ENCODE data around the gene ZNF516.

Gene ZNF516

DNA sequence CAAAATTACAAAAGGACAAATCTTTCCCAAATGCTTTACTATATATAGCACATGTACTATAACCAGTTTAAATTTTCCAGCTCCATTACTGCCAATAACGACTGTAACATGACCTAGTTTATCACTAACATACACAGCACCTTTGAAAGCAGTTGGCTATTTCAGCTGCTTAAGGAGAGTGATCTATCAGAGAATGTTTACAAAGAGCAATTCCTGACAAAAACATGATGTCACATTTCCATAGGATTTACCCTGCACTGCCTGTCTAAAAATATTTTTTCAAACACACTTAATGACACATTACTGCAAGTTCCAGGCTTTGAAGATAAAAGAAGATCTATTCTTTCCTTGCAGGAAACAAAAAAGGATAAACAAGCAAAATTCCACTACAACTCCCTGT, 40.6 kb downstream of the ZNF516 start:
- no peak overlapping the region for H3K4me2 ChIP-seq (ENCODE audit: low read length)

DNA sequence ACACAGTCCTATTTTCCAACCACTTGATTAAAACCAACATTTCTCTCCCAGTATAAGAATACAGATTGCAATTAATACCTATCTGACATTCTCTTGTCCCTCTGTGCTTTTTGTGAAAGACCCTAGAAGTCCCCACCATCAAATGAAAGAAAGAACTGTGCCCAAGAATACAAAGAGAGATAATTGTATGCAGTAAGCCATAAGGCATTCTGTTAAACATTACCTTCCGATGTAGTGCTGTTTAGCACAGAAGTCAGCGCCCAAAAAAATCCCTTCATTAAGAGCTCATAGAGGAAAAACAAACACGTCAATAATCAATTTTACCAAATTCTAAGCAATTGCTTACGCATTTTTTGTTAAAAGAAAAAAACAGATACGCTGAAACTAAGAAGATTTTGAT, 41.1 kb downstream of the ZNF516 start:
- no peaks in the 10 kb centered on the region for H3K9me2 ChIP-seq (replicated peaks; ENCODE audit: control insufficient read depth, low read length)
- no peaks in the 10 kb centered on the region for H3K27me3 ChIP-seq (ENCODE audit: control insufficient read depth, low read length)
- peaks cover 59% of the 10 kb centered on the region for H3K4me1 ChIP-seq (ENCODE audit: control insufficient read depth, low read length)
- H3K27ac ChIP-seq (ENCODE audit: low read depth, low read length): no peak overlapping the region
- TF ChIP-seq, protein P1, sequence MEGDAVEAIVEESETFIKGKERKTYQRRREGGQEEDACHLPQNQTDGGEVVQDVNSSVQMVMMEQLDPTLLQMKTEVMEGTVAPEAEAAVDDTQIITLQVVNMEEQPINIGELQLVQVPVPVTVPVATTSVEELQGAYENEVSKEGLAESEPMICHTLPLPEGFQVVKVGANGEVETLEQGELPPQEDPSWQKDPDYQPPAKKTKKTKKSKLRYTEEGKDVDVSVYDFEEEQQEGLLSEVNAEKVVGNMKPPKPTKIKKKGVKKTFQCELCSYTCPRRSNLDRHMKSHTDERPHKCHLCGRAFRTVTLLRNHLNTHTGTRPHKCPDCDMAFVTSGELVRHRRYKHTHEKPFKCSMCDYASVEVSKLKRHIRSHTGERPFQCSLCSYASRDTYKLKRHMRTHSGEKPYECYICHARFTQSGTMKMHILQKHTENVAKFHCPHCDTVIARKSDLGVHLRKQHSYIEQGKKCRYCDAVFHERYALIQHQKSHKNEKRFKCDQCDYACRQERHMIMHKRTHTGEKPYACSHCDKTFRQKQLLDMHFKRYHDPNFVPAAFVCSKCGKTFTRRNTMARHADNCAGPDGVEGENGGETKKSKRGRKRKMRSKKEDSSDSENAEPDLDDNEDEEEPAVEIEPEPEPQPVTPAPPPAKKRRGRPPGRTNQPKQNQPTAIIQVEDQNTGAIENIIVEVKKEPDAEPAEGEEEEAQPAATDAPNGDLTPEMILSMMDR (IDR thresholded peaks at IDR 0.05; ENCODE audit: low read depth, low read length, poor library complexity, severe bottlenecking): no peak
- TF ChIP-seq EZH2phosphoT487 (IDR thresholded peaks at IDR 0.05; ENCODE audit: borderline replicate concordance, low read length): no peak
- no peaks in the 10 kb centered on the region for H3K9me3 ChIP-seq (ENCODE audit: control insufficient read depth, insufficient read depth, low read length)
- peaks cover 3% of the 10 kb centered on the region; the same call in 1 of the 2 replicates for H3F3A ChIP-seq (ENCODE audit: control insufficient read depth, insufficient read depth)
- peaks cover 100% of the 10 kb centered on the region for H3K79me2 ChIP-seq (ENCODE audit: control insufficient read depth, low read length)
- peaks cover 13% of the 10 kb centered on the region for H3K36me3 ChIP-seq (ENCODE audit: control insufficient read depth, low read length)
- H4K20me1 ChIP-seq (ENCODE audit: control insufficient read depth, insufficient read depth, low read depth, low read length): peaks cover 27% of the 10 kb centered on the region
- no peak overlapping the region for H3K4me2 ChIP-seq (ENCODE audit: low read length)
- H3K4me3 ChIP-seq (ENCODE audit: low read length): no peak overlapping the region

More for the DNA sequence above, 40.6 kb downstream of the ZNF516 start:
- H3K4me1 ChIP-seq (ENCODE audit: control insufficient read depth, low read length): peaks cover 62% of the 10 kb centered on the region
- no peaks in the 10 kb centered on the region for H3K27me3 ChIP-seq (ENCODE audit: control insufficient read depth, low read length)
- H3K9me2 ChIP-seq (replicated peaks; ENCODE audit: control insufficient read depth, low read length): no peaks in the 10 kb centered on the region
- peaks cover 100% of the 10 kb centered on the region for H3K79me2 ChIP-seq (ENCODE audit: control insufficient read depth, low read length)
- H3K4me3 ChIP-seq (ENCODE audit: low read length): no peak overlapping the region
- peaks cover 27% of the 10 kb centered on the region for H4K20me1 ChIP-seq (ENCODE audit: control insufficient read depth, insufficient read depth, low read depth, low read length)
- TF ChIP-seq EZH2phosphoT487 (IDR thresholded peaks at IDR 0.05; ENCODE audit: borderline replicate concordance, low read length): no peak
- TF ChIP-seq, protein P1 (IDR thresholded peaks at IDR 0.05; ENCODE audit: low read depth, low read length, poor library complexity, severe bottlenecking): no peak
- H3F3A ChIP-seq (ENCODE audit: control insufficient read depth, insufficient read depth): peaks cover 3% of the 10 kb centered on the region; the same call in 1 of the 2 replicates
- no peak overlapping the region for H3K27ac ChIP-seq (ENCODE audit: low read depth, low read length)
- H3K36me3 ChIP-seq (ENCODE audit: control insufficient read depth, low read length): peaks cover 14% of the 10 kb centered on the region
- H3K9me3 ChIP-seq (ENCODE audit: control insufficient read depth, insufficient read depth, low read length): no peaks in the 10 kb centered on the region

DNA sequence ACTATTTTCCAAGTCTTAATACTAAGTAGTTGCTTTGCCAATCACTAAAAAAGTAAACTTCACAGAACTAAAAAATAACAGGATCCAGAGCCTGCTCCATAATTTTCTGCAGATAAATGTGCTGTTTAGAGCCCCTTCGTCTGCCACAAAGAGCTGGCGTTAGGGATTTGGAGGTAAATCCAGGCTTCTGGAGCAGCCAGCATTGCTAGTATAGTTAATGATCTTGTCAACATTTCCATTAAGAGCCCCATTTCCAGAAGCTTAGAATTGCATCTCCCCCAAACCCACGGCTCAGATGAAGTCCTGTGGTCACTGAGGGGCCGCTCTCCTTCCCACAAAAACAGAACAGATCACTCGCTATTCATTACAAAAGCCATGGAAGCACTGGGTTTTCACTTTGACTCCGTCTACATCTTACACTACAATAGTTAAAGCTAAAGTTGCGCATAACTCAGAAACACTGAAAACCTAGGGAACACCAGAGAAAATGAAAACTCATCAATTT, 41.9 kb downstream of the ZNF516 start:
- H3K9me2 ChIP-seq (replicated peaks; ENCODE audit: control insufficient read depth, low read length): no peaks in the 10 kb centered on the region
- no peaks in the 10 kb centered on the region for H3K27me3 ChIP-seq (ENCODE audit: control insufficient read depth, low read length)
- H3K4me2 ChIP-seq (ENCODE audit: low read length): no peak overlapping the region
- peaks cover 100% of the 10 kb centered on the region for H3K79me2 ChIP-seq (ENCODE audit: control insufficient read depth, low read length)
- H3F3A ChIP-seq (ENCODE audit: control insufficient read depth, insufficient read depth): peaks cover 3% of the 10 kb centered on the region; the same call in 1 of the 2 replicates
- peaks cover 27% of the 10 kb centered on the region for H4K20me1 ChIP-seq (ENCODE audit: control insufficient read depth, insufficient read depth, low read depth, low read length)
- no peaks in the 10 kb centered on the region for H3K9me3 ChIP-seq (ENCODE audit: control insufficient read depth, insufficient read depth, low read length)
- no peak overlapping the region for H3K4me3 ChIP-seq (ENCODE audit: low read length)
- H3K27ac ChIP-seq (ENCODE audit: low read depth, low read length): no peak overlapping the region
- TF ChIP-seq, protein P1 (IDR thresholded peaks at IDR 0.05; ENCODE audit: low read depth, low read length, poor library complexity, severe bottlenecking): no peak
- TF ChIP-seq EZH2phosphoT487 (IDR thresholded peaks at IDR 0.05; ENCODE audit: borderline replicate concordance, low read length): no peak
- H3K4me1 ChIP-seq (ENCODE audit: control insufficient read depth, low read length): peaks cover 60% of the 10 kb centered on the region
- peaks cover 8% of the 10 kb centered on the region for H3K36me3 ChIP-seq (ENCODE audit: control insufficient read depth, low read length)

Measured in DOHH2 (cell line).